Neuronal stem cell (in vitro differentiated cells): ENCODE results near the gene NBPF9.
"Not testable (repeated sequence)": the region's sequence is repeated elsewhere in the genome, so short reads cannot be mapped to it uniquely, and the experiment has no call there.

Experiments used
- DNase-seq: peaks from one replicate; pipeline ENCODE4 v3.0.0-alpha.2; 2013; ENCODE audit warnings: low spot score
- H2AFZ ChIP-seq: one replicate; pipeline ENCODE4 v1.6.1; 2013; ENCODE audit warnings: mild to moderate bottlenecking, low read length, inconsistent platforms
- H2AK5ac ChIP-seq: 2 replicates; pipeline ENCODE4 v1.6.1; 2013; ENCODE audit warnings: low read depth, mild to moderate bottlenecking, inconsistent platforms, low read length, moderate library complexity, mixed read lengths
- H2BK120ac ChIP-seq: 2 replicates; pipeline ENCODE4 v1.6.1; 2013; ENCODE audit warnings: low read depth, mild to moderate bottlenecking, inconsistent platforms, low read length, moderate library complexity, mixed read lengths
- H2BK12ac ChIP-seq: one replicate; pipeline ENCODE4 v1.6.1; 2013; ENCODE audit warnings: low read length, inconsistent platforms
- H2BK15ac ChIP-seq: 2 replicates; pipeline ENCODE4 v1.6.1; 2013; ENCODE audit warnings: mild to moderate bottlenecking, low read length, inconsistent platforms, mixed read lengths
- H2BK5ac ChIP-seq: one replicate; pipeline ENCODE4 v1.6.1; 2013; ENCODE audit warnings: inconsistent platforms, mild to moderate bottlenecking, low read length, moderate library complexity
- H3K14ac ChIP-seq: one replicate; pipeline ENCODE4 v1.6.1; 2013; ENCODE audit warnings: low read length, inconsistent platforms
- H3K18ac ChIP-seq: 2 replicates; pipeline ENCODE4 v1.6.1; 2013; ENCODE audit warnings: low read length, inconsistent platforms
- H3K23ac ChIP-seq: 2 replicates; pipeline ENCODE4 v1.6.1; 2013; ENCODE audit warnings: low read depth, mild to moderate bottlenecking, mixed read lengths, low read length, inconsistent platforms; ENCODE audit not compliant: poor library complexity
- H3K27ac ChIP-seq: replicated peaks from 3 replicates; pipeline ENCODE4 v1.5.1; 2013; ENCODE audit warnings: low read length, inconsistent platforms
- H3K27me3 ChIP-seq, 3 experiments: 2 replicates each; pipeline ENCODE4 v1.6.1; 2013; ENCODE audit warnings: low read length in 3 of 3, mild to moderate bottlenecking in 2 of 3, inconsistent platforms in 1 of 3, low read depth in 1 of 3, mixed read lengths in 1 of 3, moderate library complexity in 1 of 3; ENCODE audit not compliant: control insufficient read depth in 3 of 3, insufficient read depth in 3 of 3
- H3K36me3 ChIP-seq, 2 donors: replicated peaks in 1 of 2; 2 replicates each; pipeline ENCODE4 v1.6.1; 2013; ENCODE audit warnings: low read length in 2 of 2; ENCODE audit not compliant: control insufficient read depth in 2 of 2, insufficient read depth in 2 of 2
- H3K4ac ChIP-seq: 2 replicates; pipeline ENCODE4 v1.6.1; 2013; ENCODE audit warnings: inconsistent platforms, mild to moderate bottlenecking, low read length, moderate library complexity
- H3K4me1 ChIP-seq, 2 donors: 1 replicate in 1 of 2; 2 replicates in 1 of 2; pipeline ENCODE4 v1.6.1; 2013; ENCODE audit warnings: low read length in 2 of 2, low read depth in 1 of 2; ENCODE audit not compliant: control insufficient read depth in 2 of 2, insufficient read depth in 1 of 2
- H3K4me2 ChIP-seq: one replicate; pipeline ENCODE4 v1.6.1; 2013; ENCODE audit warnings: mild to moderate bottlenecking, low read length, inconsistent platforms; ENCODE audit not compliant: insufficient read depth, poor library complexity, severe bottlenecking
- H3K4me3 ChIP-seq, 2 donors: 2 replicates each; pipeline ENCODE4 v1.5.1; 2013; ENCODE audit warnings: low read length in 2 of 2, mild to moderate bottlenecking in 2 of 2, inconsistent platforms in 1 of 2, moderate library complexity in 1 of 2
- H3K79me1 ChIP-seq: one replicate; pipeline ENCODE4 v1.6.1; 2013; ENCODE audit warnings: low read depth, mild to moderate bottlenecking, inconsistent platforms, low read length, moderate library complexity
- H3K9ac ChIP-seq: one replicate; pipeline ENCODE4 v1.6.1; 2013; ENCODE audit warnings: mild to moderate bottlenecking, low read depth, low read length, inconsistent platforms; ENCODE audit not compliant: poor library complexity
- H3K9me3 ChIP-seq, 2 donors: replicated peaks in 1 of 2; 2 replicates each; pipeline versions ENCODE3 to v1.6.1; 2013; ENCODE audit warnings: low read length in 2 of 2, mild to moderate bottlenecking in 2 of 2, inconsistent platforms in 1 of 2, low read depth in 1 of 2, mixed read lengths in 1 of 2, moderate library complexity in 1 of 2; ENCODE audit not compliant: control insufficient read depth in 2 of 2, insufficient read depth in 1 of 2
- H4K8ac ChIP-seq: one replicate; pipeline ENCODE4 v1.6.1; 2013; ENCODE audit warnings: low read depth, mild to moderate bottlenecking, inconsistent platforms, low read length, moderate library complexity
- H4K91ac ChIP-seq: one replicate; pipeline ENCODE4 v1.6.1; 2013; ENCODE audit warnings: low read length, low read depth, mild to moderate bottlenecking, inconsistent platforms; ENCODE audit not compliant: poor library complexity
- WGBS, 2 donors: extraction: QIAGEN DNeasy Blood & Tissue Kit; methylation state at CpG; one replicate each; pipeline ENCODE4 v1.1.7; 2013; ENCODE audit warnings: missing lambda C conversion rate in 2 of 2, mixed read lengths in 1 of 2; ENCODE audit not compliant: insufficient read length in 2 of 2, insufficient replicate concordance in 1 of 2; ENCODE audit errors: extremely low coverage in 2 of 2; 5-methylcytosine and 5-hydroxymethylcytosine counted together

The NBPF9 gene

DNA sequence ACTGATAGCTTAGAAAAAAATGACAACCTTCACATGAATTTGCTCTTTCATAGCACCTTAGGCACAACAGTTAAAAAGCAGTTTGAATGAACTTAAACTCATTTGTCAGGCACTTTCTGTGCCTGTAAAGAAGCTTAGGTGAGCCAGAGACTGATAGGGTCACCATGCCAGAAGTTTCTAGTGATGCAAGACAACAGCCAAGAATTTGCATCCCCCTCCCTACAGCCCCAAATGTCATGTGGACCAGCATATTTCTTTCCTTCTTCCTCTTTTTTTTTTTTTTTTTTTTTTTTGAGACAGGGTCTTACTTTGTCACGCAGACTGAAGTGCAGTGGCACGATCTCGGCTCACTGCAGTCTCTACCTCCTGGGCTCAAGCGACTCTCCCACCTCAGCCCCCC lies 89.8 kb downstream of the NBPF9 start:
- not testable (repeated sequence) for H3K4me1 ChIP-seq, H2BK5ac ChIP-seq, H3K4me2 ChIP-seq, H2BK120ac ChIP-seq, H3K27ac ChIP-seq, H3K4me3 ChIP-seq, H3K14ac ChIP-seq, H4K91ac ChIP-seq, H2AFZ ChIP-seq, DNase-seq, H3K79me1 ChIP-seq, H2BK12ac ChIP-seq, H3K9ac ChIP-seq, H2BK15ac ChIP-seq, H3K4ac ChIP-seq, H2AK5ac ChIP-seq, H3K36me3 ChIP-seq, H4K8ac ChIP-seq, H3K23ac ChIP-seq, H3K9me3 ChIP-seq, H3K27me3 ChIP-seq, H3K18ac ChIP-seq
- no CpG with 5 or more reads among the region's 4 CpGs for WGBS, 2 donors

DNA sequence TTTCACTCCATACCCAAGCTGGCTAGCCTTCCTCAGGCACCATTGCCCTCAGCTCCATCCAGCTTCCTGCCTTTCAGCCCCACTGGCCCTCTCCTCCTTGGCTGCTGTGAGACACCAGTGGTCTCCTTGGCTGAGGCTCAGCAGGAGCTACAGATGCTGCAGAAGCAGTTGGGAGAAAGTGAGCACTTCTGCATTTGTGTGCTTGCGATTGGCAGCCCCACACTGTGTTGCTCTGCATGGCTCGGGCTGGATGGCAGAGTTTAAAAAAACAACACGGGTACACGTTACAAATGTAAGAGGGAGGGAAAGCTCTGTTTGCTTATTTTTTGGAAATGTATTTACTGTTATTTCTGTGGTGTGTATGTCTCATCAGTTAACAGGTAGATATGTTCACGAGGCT lies 90.8 kb downstream of the NBPF9 start:
- not testable (repeated sequence) for H2AK5ac ChIP-seq, H3K27ac ChIP-seq, H3K4ac ChIP-seq, H3K27me3 ChIP-seq, H3K18ac ChIP-seq, H4K8ac ChIP-seq, H3K9ac ChIP-seq, H3K4me3 ChIP-seq, H3K4me1 ChIP-seq, H2AFZ ChIP-seq, H2BK12ac ChIP-seq, H2BK15ac ChIP-seq, H3K4me2 ChIP-seq, H3K14ac ChIP-seq, H3K79me1 ChIP-seq, H3K23ac ChIP-seq, DNase-seq, H3K9me3 ChIP-seq, H3K36me3 ChIP-seq, H2BK5ac ChIP-seq, H2BK120ac ChIP-seq, H4K91ac ChIP-seq
- no CpG with 5 or more reads among the region's 5 CpGs for WGBS, 2 donors

DNA sequence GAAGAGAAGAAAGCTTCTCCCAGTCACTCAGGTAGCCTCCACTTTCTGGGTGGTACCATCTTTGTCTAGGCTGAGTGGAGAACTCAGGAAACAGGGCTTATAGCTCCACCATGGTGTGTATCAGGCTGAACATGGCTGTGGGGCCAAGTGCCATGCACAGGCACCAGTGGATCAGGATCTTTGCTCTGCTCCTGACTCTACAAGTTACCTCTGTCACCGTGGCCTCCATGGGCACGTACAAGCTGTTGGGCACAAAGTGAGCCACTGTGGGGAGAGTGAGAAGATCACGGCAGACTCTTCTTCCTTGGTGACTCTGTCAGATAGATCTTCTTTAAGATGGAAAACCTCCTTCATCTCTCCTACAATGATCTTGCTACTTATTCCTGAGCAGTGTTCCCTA lies 93.6 kb downstream of the NBPF9 start:
- not testable (repeated sequence) for H2BK120ac ChIP-seq, H3K27me3 ChIP-seq, H3K79me1 ChIP-seq, H3K9me3 ChIP-seq, H3K36me3 ChIP-seq, H2AFZ ChIP-seq, H3K4me3 ChIP-seq, H3K4me2 ChIP-seq, H2BK12ac ChIP-seq, H3K14ac ChIP-seq, H2BK5ac ChIP-seq, H2BK15ac ChIP-seq, H2AK5ac ChIP-seq, H3K18ac ChIP-seq, H3K9ac ChIP-seq, H3K4me1 ChIP-seq, H3K23ac ChIP-seq, H4K91ac ChIP-seq, H4K8ac ChIP-seq, H3K27ac ChIP-seq, DNase-seq, H3K4ac ChIP-seq
- WGBS, 2 donors: no CpG with 5 or more reads among the region's 3 CpGs

GRCh38 chr1:149008769-149009168 lies 94.6 kb downstream of the NBPF9 start:
- not testable (repeated sequence) for H3K4me1 ChIP-seq, H2BK120ac ChIP-seq, H2BK5ac ChIP-seq, H3K27me3 ChIP-seq, H3K4me3 ChIP-seq, H2AK5ac ChIP-seq, H4K91ac ChIP-seq, H3K9me3 ChIP-seq, H3K18ac ChIP-seq, H2BK15ac ChIP-seq, H3K9ac ChIP-seq, H3K27ac ChIP-seq, H4K8ac ChIP-seq, H2AFZ ChIP-seq, H2BK12ac ChIP-seq, H3K4me2 ChIP-seq, H3K14ac ChIP-seq, H3K36me3 ChIP-seq, H3K4ac ChIP-seq, DNase-seq, H3K79me1 ChIP-seq, H3K23ac ChIP-seq
- no CpG with 5 or more reads among the region's 2 CpGs for WGBS, 2 donors
